AG08396 (cell line): Measurements from ENCODE around the gene JPH2.
"Not testable (repeated sequence)": the region's sequence is repeated elsewhere in the genome, so short reads cannot be mapped to it uniquely, and the experiment has no call there.

Source experiments
- DNase-seq: peaks from one replicate; pipeline ENCODE4 v3.0.0; 2012; ENCODE audit warnings: low spot score, mixed read lengths

The JPH2 gene

GRCh38 chr20:44187054-44187771 is at the start of gene JPH2:
Gene JPH2 (minus strand): TSS chr20:44187188. CDS start chr20:44186705, 483 bp downstream.
- DNase-seq: peak; percentile 77

- no peak for DNase-seq
Measured at GRCh38 chr20:44235702-44236101, 48.7 kb upstream of the JPH2 start.

- no peak for DNase-seq
Measured at GRCh38 chr20:44234566-44235317, 47.8 kb upstream of the JPH2 start.

GRCh38 chr20:44233436-44234016 is 46.5 kb upstream of the JPH2 start:
- no peak for DNase-seq

GRCh38 chr20:44232469-44232856 is 45.5 kb upstream of the JPH2 start:
- not testable (repeated sequence) for DNase-seq

- DNase-seq: no peak
Measured at GRCh38 chr20:44231713-44232468, 44.9 kb upstream of the JPH2 start.

GRCh38 chr20:44231193-44231592 is 44.2 kb upstream of the JPH2 start:
- DNase-seq: no peak

- no peak for DNase-seq
Measured at GRCh38 chr20:44228465-44229258, 41.7 kb upstream of the JPH2 start.

GRCh38 chr20:44224637-44225036 is 37.6 kb upstream of the JPH2 start:
- no peak for DNase-seq

GRCh38 chr20:44223721-44224120 is 36.7 kb upstream of the JPH2 start:
- DNase-seq: no peak

GRCh38 chr20:44222633-44223368 is 35.8 kb upstream of the JPH2 start:
- no peak for DNase-seq

GRCh38 chr20:44222027-44222426 is 35.0 kb upstream of the JPH2 start:
- DNase-seq: no peak

GRCh38 chr20:44221368-44221954 is 34.5 kb upstream of the JPH2 start:
- no peak for DNase-seq

- no peak for DNase-seq
Measured at GRCh38 chr20:44219791-44220190, 32.8 kb upstream of the JPH2 start.

GRCh38 chr20:44219170-44219730 is 32.3 kb upstream of the JPH2 start:
- DNase-seq: no peak

GRCh38 chr20:44218446-44218845 is 31.5 kb upstream of the JPH2 start:
- DNase-seq: no peak

GRCh38 chr20:44217342-44218092 is 30.5 kb upstream of the JPH2 start:
- peak; percentile 63 for DNase-seq

GRCh38 chr20:44215125-44215524 is 28.1 kb upstream of the JPH2 start:
- peak; percentile 69 for DNase-seq

GRCh38 chr20:44212792-44213191 is 25.8 kb upstream of the JPH2 start:
- no peak for DNase-seq
